ENCODE data around the gene NOC2L. TPM values are rescaled to one million over a fixed set of nuclear protein-coding genes. Genes with fewer than 3 reads are reported as not detected.

Gene NOC2L
- total RNA-seq, 1 donor from 2014 or later: 46.5 TPM

DNA sequence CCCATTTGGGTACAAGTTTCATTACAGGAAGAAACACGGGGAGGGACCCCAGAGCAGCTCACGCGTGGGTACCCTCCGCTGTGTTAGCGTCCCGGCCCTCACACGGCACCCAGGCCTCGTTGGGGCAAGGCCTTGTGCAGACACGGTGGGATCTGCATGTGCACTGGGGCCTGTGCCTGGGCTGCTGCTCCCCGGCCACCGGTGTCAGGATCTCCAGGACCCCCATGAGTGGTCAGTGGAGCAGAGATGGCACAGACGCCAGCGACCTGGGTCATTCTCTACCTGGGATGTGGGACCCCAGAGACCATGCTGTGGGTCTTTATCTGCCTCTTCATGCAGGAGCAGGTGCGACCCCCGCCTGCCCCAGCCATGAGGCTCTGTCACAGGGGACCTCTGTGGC, 40.7 kb downstream of the NOC2L start:
- no peak for DNase-seq
- no peaks in the 10 kb centered on the region for H3K9me3 ChIP-seq
- intact Hi-C loops (cut with DNase I): no loop called here
- TF ChIP-seq, protein P1, sequence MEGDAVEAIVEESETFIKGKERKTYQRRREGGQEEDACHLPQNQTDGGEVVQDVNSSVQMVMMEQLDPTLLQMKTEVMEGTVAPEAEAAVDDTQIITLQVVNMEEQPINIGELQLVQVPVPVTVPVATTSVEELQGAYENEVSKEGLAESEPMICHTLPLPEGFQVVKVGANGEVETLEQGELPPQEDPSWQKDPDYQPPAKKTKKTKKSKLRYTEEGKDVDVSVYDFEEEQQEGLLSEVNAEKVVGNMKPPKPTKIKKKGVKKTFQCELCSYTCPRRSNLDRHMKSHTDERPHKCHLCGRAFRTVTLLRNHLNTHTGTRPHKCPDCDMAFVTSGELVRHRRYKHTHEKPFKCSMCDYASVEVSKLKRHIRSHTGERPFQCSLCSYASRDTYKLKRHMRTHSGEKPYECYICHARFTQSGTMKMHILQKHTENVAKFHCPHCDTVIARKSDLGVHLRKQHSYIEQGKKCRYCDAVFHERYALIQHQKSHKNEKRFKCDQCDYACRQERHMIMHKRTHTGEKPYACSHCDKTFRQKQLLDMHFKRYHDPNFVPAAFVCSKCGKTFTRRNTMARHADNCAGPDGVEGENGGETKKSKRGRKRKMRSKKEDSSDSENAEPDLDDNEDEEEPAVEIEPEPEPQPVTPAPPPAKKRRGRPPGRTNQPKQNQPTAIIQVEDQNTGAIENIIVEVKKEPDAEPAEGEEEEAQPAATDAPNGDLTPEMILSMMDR (IDR thresholded peaks at IDR 0.05): no peak
- H3K27me3 ChIP-seq (ENCODE audit: low read depth): peaks cover 99% of the 10 kb centered on the region
- H3K4me3 ChIP-seq: no peak overlapping the region
- H3K4me1 ChIP-seq: peaks cover 22% of the 10 kb centered on the region
- ATAC-seq: no peak
- H3K36me3 ChIP-seq: no peaks in the 10 kb centered on the region
- no peak overlapping the region for H3K27ac ChIP-seq

DNA sequence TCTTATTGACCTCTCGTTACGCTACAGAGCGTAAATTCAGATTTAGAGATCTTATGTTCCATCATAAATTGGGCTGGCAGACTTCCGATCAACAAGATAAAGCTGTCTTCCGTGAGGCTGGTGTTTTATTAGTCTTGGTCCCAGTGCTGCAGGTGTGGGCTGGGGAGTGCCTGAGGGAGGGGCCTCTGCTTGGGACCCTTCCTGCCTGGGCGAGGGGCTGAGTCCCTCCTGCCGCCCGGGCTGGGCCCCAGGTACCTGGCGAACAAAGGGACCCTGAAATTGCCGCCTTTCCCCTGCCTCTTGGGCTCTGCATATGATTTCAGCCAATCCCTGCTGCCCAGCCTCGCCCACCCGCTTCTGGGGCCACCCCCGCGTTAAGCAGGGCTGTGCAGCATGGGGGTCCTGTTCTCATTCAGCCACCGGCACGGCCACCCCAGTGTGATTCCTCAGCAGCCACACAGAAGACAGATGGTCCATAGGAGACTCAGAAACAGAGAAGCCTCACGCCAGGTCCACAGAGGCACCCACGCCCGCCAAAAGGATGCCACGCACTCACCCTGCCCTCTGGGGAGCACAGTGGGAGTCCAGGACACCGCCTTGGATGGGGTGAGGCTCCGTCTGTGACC, 41.5 kb downstream of the NOC2L start:
- H3K27ac ChIP-seq: no peak overlapping the region
- no peak for DNase-seq
- intact Hi-C loops (cut with DNase I): no loop called here
- H3K9me3 ChIP-seq: no peaks in the 10 kb centered on the region
- H3K27me3 ChIP-seq (ENCODE audit: low read depth): peaks cover 99% of the 10 kb centered on the region
- ATAC-seq: no peak
- no peak overlapping the region for H3K4me3 ChIP-seq
- TF ChIP-seq, protein P1 (IDR thresholded peaks at IDR 0.05): no peak
- H3K4me1 ChIP-seq: peaks cover 16% of the 10 kb centered on the region
- H3K36me3 ChIP-seq: no peaks in the 10 kb centered on the region

DNA sequence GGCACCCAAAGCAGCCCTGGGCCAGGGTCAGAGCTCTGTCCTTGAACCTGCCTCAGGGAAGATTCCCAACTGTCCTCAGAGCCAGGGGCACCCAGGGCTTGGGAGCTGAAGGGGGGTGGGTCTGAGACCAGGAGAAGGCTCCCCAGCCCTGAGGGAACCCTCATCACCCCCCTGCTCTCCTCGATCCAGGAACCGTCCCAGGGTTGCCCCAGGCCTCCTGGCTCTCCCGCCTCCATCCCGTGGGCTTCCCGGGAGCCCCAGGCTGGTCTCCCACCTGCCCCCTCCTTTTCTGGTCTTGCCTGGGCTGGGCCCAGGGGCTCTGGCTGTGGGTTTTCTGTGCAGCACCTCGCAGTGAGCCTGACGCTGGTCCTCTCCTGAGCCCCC, 42.0 kb downstream of the NOC2L start:
- DNase-seq (no peak), ATAC-seq (no peak)
- H3K4me3 ChIP-seq: no peak overlapping the region
- H3K27me3 ChIP-seq (ENCODE audit: low read depth): peaks cover 99% of the 10 kb centered on the region
- H3K4me1 ChIP-seq: peaks cover 16% of the 10 kb centered on the region
- intact Hi-C loops (cut with DNase I): no loop called here
- no peak overlapping the region for H3K27ac ChIP-seq
- H3K36me3 ChIP-seq: no peaks in the 10 kb centered on the region
- TF ChIP-seq, protein P1 (IDR thresholded peaks at IDR 0.05): no peak
- H3K9me3 ChIP-seq: no peaks in the 10 kb centered on the region

DNA sequence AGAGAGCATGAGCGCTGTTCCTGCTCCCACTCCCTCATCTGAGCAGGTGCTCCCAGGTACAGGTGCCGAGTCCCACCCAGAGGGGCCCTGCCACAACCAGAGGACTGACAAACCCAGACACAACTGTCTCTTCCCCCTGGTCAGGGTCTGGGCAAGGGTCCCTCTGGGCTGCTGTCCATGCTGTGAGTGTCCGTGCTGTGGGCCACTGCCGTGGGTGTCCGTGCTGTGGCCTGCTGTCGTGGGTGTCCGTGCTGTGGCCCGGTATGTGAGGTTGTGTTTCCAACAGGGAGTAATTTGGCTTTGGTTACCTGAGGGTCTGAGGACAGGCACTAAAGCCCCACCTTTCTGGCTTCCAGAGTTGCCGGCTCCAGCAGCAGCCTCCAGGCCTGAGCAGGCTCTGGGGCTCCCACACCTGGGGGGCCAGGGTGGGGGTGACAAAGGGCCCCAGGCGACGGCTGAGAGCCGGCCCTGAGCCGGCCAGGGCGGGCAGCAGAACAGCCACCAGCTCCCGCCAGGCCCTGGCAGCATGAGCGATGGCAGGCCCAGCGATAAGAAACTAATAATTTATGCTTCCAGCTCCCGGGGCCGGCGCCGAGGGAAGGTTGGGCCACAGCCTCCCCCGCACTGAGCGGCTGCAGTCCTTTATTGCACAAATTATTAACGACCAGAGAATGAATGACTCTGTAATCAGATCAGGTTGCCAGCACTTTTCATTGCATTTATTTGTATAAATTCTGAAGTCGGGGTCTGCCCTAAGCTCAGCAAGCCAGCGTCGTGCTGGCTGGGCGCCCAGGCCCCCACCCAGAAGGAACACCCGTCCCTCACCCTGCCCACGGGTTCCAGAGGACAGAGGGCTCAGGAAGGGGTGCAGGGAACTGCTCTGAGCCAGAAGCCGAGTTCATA, 42.6 kb downstream of the NOC2L start:
- no peak overlapping the region for H3K27ac ChIP-seq
- no peaks in the 10 kb centered on the region for H3K36me3 ChIP-seq
- peaks cover 99% of the 10 kb centered on the region for H3K27me3 ChIP-seq (ENCODE audit: low read depth)
- ATAC-seq (no peak), DNase-seq (peak; percentile 31)
- H3K4me3 ChIP-seq: no peak overlapping the region
- no peaks in the 10 kb centered on the region for H3K9me3 ChIP-seq
- intact Hi-C loops (cut with DNase I): no loop called here
- H3K4me1 ChIP-seq: peaks cover 15% of the 10 kb centered on the region
- TF ChIP-seq, protein P1 (IDR thresholded peaks at IDR 0.05): no peak

DNA sequence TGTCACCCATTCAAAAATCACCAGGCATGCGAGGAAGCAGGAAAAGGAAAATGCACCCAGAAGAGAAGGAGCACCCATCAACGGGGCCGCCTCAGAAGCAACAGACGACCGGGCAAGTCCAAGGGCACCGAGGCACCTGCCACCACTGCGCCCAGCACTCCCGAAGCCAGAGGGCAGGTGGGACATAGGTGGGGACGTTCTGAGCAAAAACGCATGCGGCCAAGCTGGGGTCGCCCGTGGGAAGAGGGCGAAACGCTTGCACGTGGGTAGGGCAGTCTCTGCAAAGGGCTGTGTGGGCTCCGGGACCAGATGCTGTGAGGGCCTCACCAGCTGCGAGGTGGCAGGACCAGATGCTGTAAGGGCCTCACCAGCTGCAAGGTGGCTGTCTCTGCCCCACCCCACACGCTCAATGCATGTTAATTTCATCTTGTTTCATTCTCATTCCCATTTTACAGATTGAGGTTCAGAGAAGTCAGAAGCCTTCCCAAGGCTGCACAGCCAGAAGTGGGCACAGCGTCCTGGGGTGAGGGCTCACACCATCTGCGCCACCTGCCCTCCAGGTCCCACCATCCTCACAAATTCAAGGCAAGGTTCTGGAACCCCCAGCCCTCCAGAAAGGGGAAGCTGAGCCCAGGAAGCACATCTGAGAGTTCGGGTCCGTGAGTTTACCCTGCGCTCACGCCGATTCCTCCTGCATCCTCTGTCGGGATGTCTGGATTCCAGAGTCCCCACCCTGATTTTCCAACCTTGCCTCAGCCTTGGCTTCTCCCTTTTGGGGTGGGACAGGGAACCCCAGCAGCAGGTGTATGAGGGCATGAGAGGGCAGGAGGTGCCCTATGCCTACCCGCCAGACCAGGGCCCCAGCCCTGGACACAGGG, 43.5 kb downstream of the NOC2L start:
- Histone ChIP-seq H3K4me1 (peaks cover 6% of the 10 kb centered on the region), H3K4me3 (no peak overlapping the region), H3K9me3 (no peaks in the 10 kb centered on the region), H3K27ac (no peak overlapping the region), H3K36me3 (no peaks in the 10 kb centered on the region), H3K27me3 (ENCODE audit: low read depth) (peaks cover 99% of the 10 kb centered on the region)
- no peak for ATAC-seq
- intact Hi-C loops (cut with DNase I): no loop called here
- DNase-seq: peak; percentile 30
- TF ChIP-seq, protein P1 (IDR thresholded peaks at IDR 0.05): no peak
